Esophagus muscularis mucosa (tissue), 4 donors: ENCODE measurements around the gene UNC5A. TPM values are rescaled to one million over a fixed set of nuclear protein-coding genes. Genes with fewer than 3 reads are reported as not detected.

Source experiments
- DNase-seq: peaks from one replicate; pipeline ENCODE4 v3.0.0-alpha.2; 2017; ENCODE audit errors: extremely low spot score
- H3K27ac ChIP-seq, 4 donors: fragments of 200-600 bp; sonication (generic); replicated peaks in 1 of 4; 1 replicate in 3 of 4; 2 replicates in 1 of 4; pipeline ENCODE4 v1.5.1; 2016 to 2019; ENCODE audit warnings: mild to moderate bottlenecking in 1 of 4
- H3K27me3 ChIP-seq, 4 donors: fragments of 200-600 bp; sonication (generic); one replicate each; pipeline versions ENCODE4 v1.5.1 to v1.6.0; 2016 to 2019
- H3K36me3 ChIP-seq, 4 donors: fragments of 200-600 bp; sonication (generic); one replicate each; pipeline ENCODE4 v1.5.1; 2016 to 2019
- H3K4me1 ChIP-seq, 4 donors: fragments of 200-600 bp; sonication (generic); one replicate each; pipeline ENCODE4 v1.5.1; 2016 to 2019
- H3K4me3 ChIP-seq, 4 donors: fragments of 200-600 bp; sonication (generic); 1 replicate in 2 of 4; 2 replicates in 2 of 4; pipeline ENCODE4 v1.5.1; 2016 to 2019; ENCODE audit warnings: mild to moderate bottlenecking in 4 of 4, moderate library complexity in 1 of 4
- H3K9me3 ChIP-seq, 4 donors: fragments of 200-600 bp; sonication (generic); 1 replicate in 3 of 4; 2 replicates in 1 of 4; pipeline ENCODE4 v1.5.1; 2016 to 2019
- EP300 ChIP-seq: sonication (generic); formaldehyde crosslinking; IDR thresholded peaks from one replicate; pipeline ENCODE4 v1.6.1; 2017; ENCODE audit warnings: antibody characterized with exemption
- POLR2A ChIP-seq: fragments of 450-650 bp; IDR thresholded peaks from one replicate; pipeline ENCODE4 v1.6.1; 2017; ENCODE audit warnings: antibody characterized with exemption, moderate library complexity, mild to moderate bottlenecking, low read depth
- POLR2AphosphoS5 ChIP-seq, 2 donors: sonication (generic); formaldehyde crosslinking; IDR thresholded peaks; one replicate each; pipeline ENCODE4 v1.6.1; 2017; ENCODE audit warnings: antibody characterized with exemption in 2 of 2
- WGBS: methylation state at CpG from one replicate; pipeline ENCODE4 v1.1.5; 2018; 5-methylcytosine and 5-hydroxymethylcytosine counted together
- intact Hi-C: fragments of 100-400 bp; cut with DNase I; formaldehyde crosslinking; loops from one replicate; pipeline ENCODE4 v1.15.1; 2023
- total RNA-seq, 4 donors: library from RNA; depleted of rRNA; stranded (reverse); fragments of >200 nt; gene quantifications; one replicate each; pipeline versions ENCODE4 v1.1.0 to v1.2.1, GENCODE V29; 2016
- TF ChIP-seq, protein P1 (sequence below), 3 experiments: fragments of 200-600 bp in 2 of 3; fragments of 450-650 bp in 1 of 3; sonication (generic) in 2 of 3; IDR thresholded peaks; one replicate each; pipeline ENCODE4 v1.5.1; 2017 to 2019; ENCODE audit warnings: antibody characterized with exemption in 3 of 3, mild to moderate bottlenecking in 2 of 3, moderate library complexity in 1 of 3

The UNC5A gene
- total RNA-seq, 4 donors from 2014 or later = not detected

DNA sequence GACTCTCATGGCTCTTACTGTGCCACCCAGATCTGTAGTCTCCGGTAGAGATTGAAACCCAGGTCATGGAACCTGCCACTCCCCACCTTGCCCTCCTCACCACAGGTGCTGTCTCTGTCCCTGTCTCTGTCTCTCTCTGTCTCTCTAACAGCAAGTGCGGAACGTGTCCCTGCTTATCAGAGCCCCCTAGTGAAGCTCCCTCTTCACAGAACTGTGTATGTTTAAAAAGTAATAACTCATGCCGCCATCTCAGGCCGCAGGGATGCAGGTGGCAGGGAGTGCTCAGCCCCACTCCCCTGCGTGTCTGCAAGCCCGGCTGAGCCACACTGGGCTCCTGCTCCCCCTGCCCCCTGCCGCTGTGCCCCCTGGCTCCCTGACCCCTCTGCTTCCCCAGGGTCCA lies 43.8 kb downstream of the UNC5A start:
- DNase-seq = no peak
- intact Hi-C loops = no loop called here
- no peak overlapping the region for H3K4me3 ChIP-seq
- WGBS = 41% methylated on average over 7 of the region's 8 CpGs
- H3K27ac ChIP-seq = no peak overlapping the region
- H3K36me3 ChIP-seq = no peaks in the 10 kb centered on the region
- no peaks in the 10 kb centered on the region for H3K4me1 ChIP-seq
- peaks cover 0 to 77% (median 2%) of the 10 kb centered on the region in 4 donors for H3K27me3 ChIP-seq
- TF ChIP-seq POLR2A (no peak), EP300 (no peak)
- TF ChIP-seq, protein P1, sequence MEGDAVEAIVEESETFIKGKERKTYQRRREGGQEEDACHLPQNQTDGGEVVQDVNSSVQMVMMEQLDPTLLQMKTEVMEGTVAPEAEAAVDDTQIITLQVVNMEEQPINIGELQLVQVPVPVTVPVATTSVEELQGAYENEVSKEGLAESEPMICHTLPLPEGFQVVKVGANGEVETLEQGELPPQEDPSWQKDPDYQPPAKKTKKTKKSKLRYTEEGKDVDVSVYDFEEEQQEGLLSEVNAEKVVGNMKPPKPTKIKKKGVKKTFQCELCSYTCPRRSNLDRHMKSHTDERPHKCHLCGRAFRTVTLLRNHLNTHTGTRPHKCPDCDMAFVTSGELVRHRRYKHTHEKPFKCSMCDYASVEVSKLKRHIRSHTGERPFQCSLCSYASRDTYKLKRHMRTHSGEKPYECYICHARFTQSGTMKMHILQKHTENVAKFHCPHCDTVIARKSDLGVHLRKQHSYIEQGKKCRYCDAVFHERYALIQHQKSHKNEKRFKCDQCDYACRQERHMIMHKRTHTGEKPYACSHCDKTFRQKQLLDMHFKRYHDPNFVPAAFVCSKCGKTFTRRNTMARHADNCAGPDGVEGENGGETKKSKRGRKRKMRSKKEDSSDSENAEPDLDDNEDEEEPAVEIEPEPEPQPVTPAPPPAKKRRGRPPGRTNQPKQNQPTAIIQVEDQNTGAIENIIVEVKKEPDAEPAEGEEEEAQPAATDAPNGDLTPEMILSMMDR (IDR thresholded peaks at IDR 0.05) = no peak
- no peaks in the 10 kb centered on the region for H3K9me3 ChIP-seq

DNA sequence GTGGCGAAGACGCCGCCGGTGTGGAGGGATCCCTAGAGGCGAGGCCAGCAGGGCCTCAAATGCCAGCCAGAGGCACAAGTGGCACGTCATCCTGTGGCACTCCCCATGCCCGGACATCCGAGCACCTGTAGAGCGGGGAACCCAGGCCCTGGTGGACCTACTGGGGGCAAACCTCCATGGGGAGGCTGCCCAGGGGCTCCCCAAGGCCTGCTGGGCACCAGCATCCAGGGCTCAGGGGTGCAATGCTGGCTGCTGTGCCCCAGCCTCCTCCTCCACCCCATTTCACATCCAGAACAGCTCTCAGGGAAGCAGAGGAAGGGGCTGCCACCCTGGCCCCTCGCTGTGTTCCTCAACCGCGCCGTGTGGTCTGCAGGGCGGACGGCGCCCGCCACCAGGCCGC lies 45.2 kb downstream of the UNC5A start:
- no peaks in the 10 kb centered on the region for H3K36me3 ChIP-seq
- no peak for TF ChIP-seq POLR2AphosphoS5 (IDR thresholded peaks at IDR 0.05)
- TF ChIP-seq POLR2A = no peak
- TF ChIP-seq EP300 = no peak
- TF ChIP-seq, protein P1 (IDR thresholded peaks at IDR 0.05) = no peak
- DNase-seq = no peak
- WGBS = no CpG with 5 or more reads among the region's 18 CpGs
- no peak overlapping the region for H3K27ac ChIP-seq
- peaks cover 0 to 71% (median under 1%) of the 10 kb centered on the region in 4 donors for H3K27me3 ChIP-seq
- no peaks in the 10 kb centered on the region for H3K4me1 ChIP-seq
- no peak overlapping the region for H3K4me3 ChIP-seq
- no peaks in the 10 kb centered on the region for H3K9me3 ChIP-seq
- intact Hi-C loops = no loop called here

DNA sequence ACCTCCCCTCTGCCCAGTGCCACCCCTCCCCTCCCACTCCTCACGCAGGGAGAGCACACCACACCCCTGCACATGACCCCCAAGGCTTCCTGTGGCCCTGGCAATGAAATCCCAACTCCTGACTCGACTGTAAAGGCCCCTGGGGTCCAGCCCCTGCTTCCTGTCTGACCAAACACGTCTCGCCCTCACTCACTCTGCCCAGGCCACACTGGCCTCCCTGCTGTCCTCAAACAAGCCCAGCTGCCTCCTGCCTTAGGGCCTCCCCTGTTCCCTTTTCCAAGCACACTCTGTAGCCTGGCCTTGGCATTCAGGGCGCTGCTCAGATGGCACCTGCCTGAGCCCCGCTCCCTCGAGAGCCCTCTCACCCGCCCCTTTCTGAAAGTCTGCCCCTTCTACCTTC lies 46.4 kb downstream of the UNC5A start:
- DNase-seq = no peak

DNA sequence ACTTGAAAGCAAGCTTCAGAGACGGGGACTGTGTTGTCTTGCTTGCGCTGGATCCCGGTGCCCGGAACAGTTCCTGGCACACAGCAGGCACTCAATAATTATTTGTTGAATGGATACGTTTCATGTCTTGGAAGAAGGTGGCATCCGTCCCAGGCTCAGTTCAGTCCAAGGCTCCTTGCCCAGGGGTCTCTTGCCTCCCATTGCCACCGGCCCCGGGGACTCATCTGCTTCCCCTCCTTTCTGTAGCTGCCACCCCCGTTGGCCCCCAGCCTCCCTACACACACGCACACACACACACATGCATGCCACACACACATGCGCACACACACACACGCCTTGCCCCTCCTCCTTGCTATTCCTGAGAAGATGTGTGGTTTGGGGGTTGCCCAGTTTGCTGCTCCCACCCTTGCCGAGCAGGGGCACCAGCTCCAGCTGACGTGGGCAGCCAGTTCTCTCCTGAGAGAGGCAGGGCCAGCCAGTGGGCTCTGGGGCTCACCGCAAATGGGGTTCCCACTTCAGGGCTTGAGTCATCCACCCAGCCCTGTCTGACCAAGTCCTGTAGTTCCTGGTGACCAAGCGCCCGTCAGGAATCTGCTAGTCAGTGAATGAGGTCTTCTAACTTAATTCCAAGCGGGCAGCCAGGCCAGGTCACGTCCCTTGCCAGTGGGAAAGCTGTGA lies 47.0 kb downstream of the UNC5A start:
- H3K36me3 ChIP-seq = no peaks in the 10 kb centered on the region
- no peak for DNase-seq
- 76% methylated on average over 15 of the region's 19 CpGs for WGBS
- H3K4me3 ChIP-seq = no peak overlapping the region
- H3K27me3 ChIP-seq = peaks cover 0 to 74% (median under 1%) of the 10 kb centered on the region in 4 donors
- no peaks in the 10 kb centered on the region for H3K4me1 ChIP-seq
- H3K9me3 ChIP-seq = no peaks in the 10 kb centered on the region
- intact Hi-C loops = no loop called here
- no peak overlapping the region for H3K27ac ChIP-seq
- TF ChIP-seq, protein P1 (IDR thresholded peaks at IDR 0.05) = no peak
- TF ChIP-seq EP300 (no peak), POLR2AphosphoS5 (IDR thresholded peaks at IDR 0.05) (no peak), POLR2A (no peak)

More for the DNA sequence above, 46.4 kb downstream of the UNC5A start:
- TF ChIP-seq, protein P1 (IDR thresholded peaks at IDR 0.05) = no peak
- TF ChIP-seq POLR2A (no peak), POLR2AphosphoS5 (IDR thresholded peaks at IDR 0.05) (no peak), EP300 (no peak)
- H3K27ac ChIP-seq = no peak overlapping the region
- H3K4me1 ChIP-seq = no peaks in the 10 kb centered on the region
- WGBS = 62% methylated on average over 7 of the region's 8 CpGs
- peaks cover 0 to 71% (median 0%) of the 10 kb centered on the region in 4 donors for H3K27me3 ChIP-seq
- no peaks in the 10 kb centered on the region for H3K9me3 ChIP-seq
- intact Hi-C loops = no loop called here
- no peaks in the 10 kb centered on the region for H3K36me3 ChIP-seq
- no peak overlapping the region for H3K4me3 ChIP-seq

DNA sequence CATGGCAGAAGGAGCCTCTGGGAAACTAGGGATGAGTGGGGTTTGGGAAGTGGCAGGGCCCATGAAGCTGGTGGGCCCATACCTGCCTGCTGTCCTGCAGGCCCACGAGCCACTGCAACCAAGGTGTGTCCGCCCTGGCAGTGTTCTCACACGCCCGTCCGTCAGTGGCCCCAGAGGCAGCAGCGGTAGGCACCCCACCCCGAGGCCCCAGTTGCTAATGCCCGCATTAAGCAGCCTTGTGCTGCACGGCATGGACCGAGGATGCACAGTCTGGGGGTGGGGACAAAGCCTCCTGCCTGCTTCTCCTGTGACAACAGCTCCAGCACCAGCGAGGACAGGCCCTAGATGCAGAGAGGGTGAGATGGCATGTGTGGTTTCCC lies 47.5 kb downstream of the UNC5A start:
- 57% methylated on average over 3 of the region's 11 CpGs for WGBS
- no peak for TF ChIP-seq EP300
- TF ChIP-seq POLR2AphosphoS5 (IDR thresholded peaks at IDR 0.05) = no peak
- TF ChIP-seq, protein P1 (IDR thresholded peaks at IDR 0.05) = no peak
- TF ChIP-seq POLR2A = no peak
- no peak for DNase-seq
- no peaks in the 10 kb centered on the region for H3K9me3 ChIP-seq
- no peaks in the 10 kb centered on the region for H3K36me3 ChIP-seq
- H3K4me1 ChIP-seq = no peaks in the 10 kb centered on the region
- H3K4me3 ChIP-seq = no peak overlapping the region
- intact Hi-C loops = no loop called here
- no peak overlapping the region for H3K27ac ChIP-seq
- H3K27me3 ChIP-seq = peaks cover 0 to 79% (median 3%) of the 10 kb centered on the region in 4 donors
